Measurements from ENCODE around the gene TRIB2.
A peak's percentile ranks its signal among the peaks of the same experiment; 100 is the strongest.

The TRIB2 gene

GRCh38 chr2:12719400-12720277, 2.9 kb downstream of the TRIB2 start:
- Histone ChIP-seq H3K27me3 (ENCODE audit: control insufficient read depth in 2 of 2, insufficient read depth in 2 of 2, low read length in 2 of 2) (peaks cover 3 to 17% of the 10 kb centered on the region in 2 donors), H3K4me3 (ENCODE audit: low read length in 2 of 2) (peak overlapping the region; percentile 70 to 82), H3K36me3 (ENCODE audit: control insufficient read depth in 2 of 2, insufficient read depth in 2 of 2, low read length in 2 of 2) (no peaks in the 10 kb centered on the region), H3K27ac (ENCODE audit: low read depth in 2 of 2, low read length in 2 of 2) (peak overlapping the region; percentile 45 to 82), H3K9me3 (ENCODE audit: control insufficient read depth in 2 of 2, low read length in 2 of 2) (no peaks in the 10 kb centered on the region), H3K4me1 (ENCODE audit: control insufficient read depth in 2 of 2, insufficient read depth in 2 of 2, low read length in 2 of 2) (peaks cover 3 to 10% of the 10 kb centered on the region in 2 donors), H3K9ac (ENCODE audit: low read depth in 1 of 2, low read length in 2 of 2) (peak overlapping the region; percentile 68 to 70)

- Histone ChIP-seq H3K27ac (ENCODE audit: low read depth in 2 of 2, low read length in 2 of 2) (no peak overlapping the region), H3K4me1 (ENCODE audit: control insufficient read depth in 2 of 2, insufficient read depth in 2 of 2, low read length in 2 of 2) (peaks cover 3 to 10% of the 10 kb centered on the region in 2 donors)
These were observed 3.5 kb downstream of the TRIB2 start for GRCh38 chr2:12720278-12720620.

GRCh38 chr2:12720754-12721378, 4.1 kb downstream of the TRIB2 start:
- H3K4me3 ChIP-seq (ENCODE audit: low read length in 2 of 2): peak overlapping the region; percentile 18 to 82
- H3K27me3 ChIP-seq (ENCODE audit: control insufficient read depth in 2 of 2, insufficient read depth in 2 of 2, low read length in 2 of 2): peaks cover 3 to 17% of the 10 kb centered on the region in 2 donors
- peaks cover 3 to 10% of the 10 kb centered on the region in 2 donors for H3K4me1 ChIP-seq (ENCODE audit: control insufficient read depth in 2 of 2, insufficient read depth in 2 of 2, low read length in 2 of 2)
- H3K9me3 ChIP-seq (ENCODE audit: control insufficient read depth in 2 of 2, low read length in 2 of 2): no peaks in the 10 kb centered on the region
- H3K9ac ChIP-seq (ENCODE audit: low read depth in 1 of 2, low read length in 2 of 2): no peak overlapping the region
- H3K27ac ChIP-seq (ENCODE audit: low read depth in 2 of 2, low read length in 2 of 2): no peak overlapping the region
- peaks cover 0 to 7% of the 10 kb centered on the region in 2 donors for H3K36me3 ChIP-seq (ENCODE audit: control insufficient read depth in 2 of 2, insufficient read depth in 2 of 2, low read length in 2 of 2)

More at GRCh38 chr2:12720278-12720620, 3.5 kb downstream of the TRIB2 start:
- H3K9me3 ChIP-seq (ENCODE audit: control insufficient read depth in 2 of 2, low read length in 2 of 2): no peaks in the 10 kb centered on the region
- peaks cover 3 to 17% of the 10 kb centered on the region in 2 donors for H3K27me3 ChIP-seq (ENCODE audit: control insufficient read depth in 2 of 2, insufficient read depth in 2 of 2, low read length in 2 of 2)
- H3K36me3 ChIP-seq (ENCODE audit: control insufficient read depth in 2 of 2, insufficient read depth in 2 of 2, low read length in 2 of 2): peaks cover 0 to 5% of the 10 kb centered on the region in 2 donors
- H3K4me3 ChIP-seq (ENCODE audit: low read length in 2 of 2): peak overlapping the region; percentile 18 to 82
- no peak overlapping the region for H3K9ac ChIP-seq (ENCODE audit: low read depth in 1 of 2, low read length in 2 of 2)

- no peak overlapping the region for H3K9ac ChIP-seq (ENCODE audit: low read depth in 1 of 2, low read length in 2 of 2)
- H3K4me1 ChIP-seq (ENCODE audit: control insufficient read depth in 2 of 2, insufficient read depth in 2 of 2, low read length in 2 of 2): peaks cover 0 to 10% of the 10 kb centered on the region in 2 donors
These were observed 5.1 kb downstream of the TRIB2 start for GRCh38 chr2:12721566-12722446.

GRCh38 chr2:12722447-12723316, 5.9 kb downstream of the TRIB2 start:
- H3K27ac ChIP-seq (ENCODE audit: low read depth in 2 of 2, low read length in 2 of 2): no peak overlapping the region
- H3K4me3 ChIP-seq (ENCODE audit: low read length in 2 of 2): no peak overlapping the region
- H3K36me3 ChIP-seq (ENCODE audit: control insufficient read depth in 2 of 2, insufficient read depth in 2 of 2, low read length in 2 of 2): peaks cover 0 to 7% of the 10 kb centered on the region in 2 donors
- no peaks in the 10 kb centered on the region for H3K9me3 ChIP-seq (ENCODE audit: control insufficient read depth in 2 of 2, low read length in 2 of 2)
- H3K27me3 ChIP-seq (ENCODE audit: control insufficient read depth in 2 of 2, insufficient read depth in 2 of 2, low read length in 2 of 2): peaks cover 3 to 10% of the 10 kb centered on the region in 2 donors
- no peak overlapping the region for H3K9ac ChIP-seq (ENCODE audit: low read depth in 1 of 2, low read length in 2 of 2)
- H3K4me1 ChIP-seq (ENCODE audit: control insufficient read depth in 2 of 2, insufficient read depth in 2 of 2, low read length in 2 of 2): peaks cover 0 to 15% of the 10 kb centered on the region in 2 donors

More at GRCh38 chr2:12721566-12722446, 5.1 kb downstream of the TRIB2 start:
- Histone ChIP-seq H3K4me3 (ENCODE audit: low read length in 2 of 2) (peak overlapping the region in 1 of 2 donors; percentile 82), H3K27ac (ENCODE audit: low read depth in 2 of 2, low read length in 2 of 2) (no peak overlapping the region), H3K36me3 (ENCODE audit: control insufficient read depth in 2 of 2, insufficient read depth in 2 of 2, low read length in 2 of 2) (peaks cover 0 to 7% of the 10 kb centered on the region in 2 donors), H3K27me3 (ENCODE audit: control insufficient read depth in 2 of 2, insufficient read depth in 2 of 2, low read length in 2 of 2) (peaks cover 3 to 14% of the 10 kb centered on the region in 2 donors), H3K9me3 (ENCODE audit: control insufficient read depth in 2 of 2, low read length in 2 of 2) (no peaks in the 10 kb centered on the region)

GRCh38 chr2:12723736-12724463, 7.2 kb downstream of the TRIB2 start:
- Histone ChIP-seq H3K4me1 (ENCODE audit: control insufficient read depth in 2 of 2, insufficient read depth in 2 of 2, low read length in 2 of 2) (peaks cover 0 to 18% of the 10 kb centered on the region in 2 donors), H3K27ac (ENCODE audit: low read depth in 2 of 2, low read length in 2 of 2) (no peak overlapping the region), H3K9me3 (ENCODE audit: control insufficient read depth in 2 of 2, low read length in 2 of 2) (no peaks in the 10 kb centered on the region), H3K4me3 (ENCODE audit: low read length in 2 of 2) (no peak overlapping the region), H3K27me3 (ENCODE audit: control insufficient read depth in 2 of 2, insufficient read depth in 2 of 2, low read length in 2 of 2) (peaks cover 3 to 9% of the 10 kb centered on the region in 2 donors), H3K9ac (ENCODE audit: low read depth in 1 of 2, low read length in 2 of 2) (no peak overlapping the region), H3K36me3 (ENCODE audit: control insufficient read depth in 2 of 2, insufficient read depth in 2 of 2, low read length in 2 of 2) (peaks cover 0 to 7% of the 10 kb centered on the region in 2 donors)

- Histone ChIP-seq H3K27me3 (ENCODE audit: control insufficient read depth in 2 of 2, insufficient read depth in 2 of 2, low read length in 2 of 2) (peaks cover 0 to 3% of the 10 kb centered on the region in 2 donors), H3K9me3 (ENCODE audit: control insufficient read depth in 2 of 2, low read length in 2 of 2) (no peaks in the 10 kb centered on the region), H3K4me3 (ENCODE audit: low read length in 2 of 2) (no peak overlapping the region), H3K27ac (ENCODE audit: low read depth in 2 of 2, low read length in 2 of 2) (no peak overlapping the region), H3K9ac (ENCODE audit: low read depth in 1 of 2, low read length in 2 of 2) (no peak overlapping the region), H3K36me3 (ENCODE audit: control insufficient read depth in 2 of 2, insufficient read depth in 2 of 2, low read length in 2 of 2) (peaks cover 0 to 7% of the 10 kb centered on the region in 2 donors), H3K4me1 (ENCODE audit: control insufficient read depth in 2 of 2, insufficient read depth in 2 of 2, low read length in 2 of 2) (peaks cover 0 to 18% of the 10 kb centered on the region in 2 donors)
These were observed 8.8 kb downstream of the TRIB2 start for GRCh38 chr2:12725233-12726187.

- Histone ChIP-seq H3K9ac (ENCODE audit: low read depth in 1 of 2, low read length in 2 of 2) (no peak overlapping the region), H3K27me3 (ENCODE audit: control insufficient read depth in 2 of 2, insufficient read depth in 2 of 2, low read length in 2 of 2) (peaks cover 0 to 3% of the 10 kb centered on the region in 2 donors), H3K36me3 (ENCODE audit: control insufficient read depth in 2 of 2, insufficient read depth in 2 of 2, low read length in 2 of 2) (peaks cover 0 to 7% of the 10 kb centered on the region in 2 donors), H3K27ac (ENCODE audit: low read depth in 2 of 2, low read length in 2 of 2) (no peak overlapping the region), H3K9me3 (ENCODE audit: control insufficient read depth in 2 of 2, low read length in 2 of 2) (no peaks in the 10 kb centered on the region), H3K4me3 (ENCODE audit: low read length in 2 of 2) (no peak overlapping the region), H3K4me1 (ENCODE audit: control insufficient read depth in 2 of 2, insufficient read depth in 2 of 2, low read length in 2 of 2) (peaks cover 0 to 13% of the 10 kb centered on the region in 2 donors)
These were observed 9.5 kb downstream of the TRIB2 start for GRCh38 chr2:12726271-12726670.

All from mucosa of rectum (tissue), 2 donors.